Activated CD4-positive, CD25-positive, alpha-beta regulatory T cell treated with anti-CD3 and anti-CD28 coated beads, Interleukin-2, amount 50 U/mL, for 72 hours (primary cell): ENCODE measurements around the gene MYO19.
A peak's percentile ranks its signal among the peaks of the same experiment; 100 is the strongest.

ENCODE experiments used
- DNase-seq: peaks from one replicate; pipeline ENCODE4 v3.0.0; 2021

Gene MYO19

GRCh38 chr17:36498560-36499300, 35.9 kb downstream of the MYO19 start:
- no peak for DNase-seq

- peak; percentile 8 for DNase-seq
Measured at GRCh38 chr17:36498155-36498554, 36.5 kb downstream of the MYO19 start.

GRCh38 chr17:36496018-36496789, 38.5 kb downstream of the MYO19 start:
- DNase-seq: peak; percentile 6

- peak; percentile 19 for DNase-seq
Measured at GRCh38 chr17:36495076-36495578, 39.5 kb downstream of the MYO19 start.

- DNase-seq: no peak
Measured at GRCh38 chr17:36494674-36495073, 40.0 kb downstream of the MYO19 start.

- DNase-seq: no peak
Measured at GRCh38 chr17:36493956-36494355, 40.7 kb downstream of the MYO19 start.

- DNase-seq: peak; percentile 87
Measured at GRCh38 chr17:36486204-36487194, 48.2 kb downstream of the MYO19 start, which contains the start of gene ZNHIT3. Gene ZNHIT3, plus strand, starts transcription at chr17:36486681. Its CDS starts 19 bp downstream, at chr17:36486700.

GRCh38 chr17:36485805-36486203, 48.9 kb downstream of the MYO19 start:
- no peak for DNase-seq

- DNase-seq: peak; percentile 26
Measured at GRCh38 chr17:36485027-36485426, 49.6 kb downstream of the MYO19 start.

GRCh38 chr17:36484021-36484420, 50.6 kb downstream of the MYO19 start:
- peak; percentile 22 for DNase-seq

- peak; percentile 88 for DNase-seq
Measured at GRCh38 chr17:36482611-36483504, 51.8 kb downstream of the MYO19 start.

- DNase-seq: peak; percentile 24
Measured at GRCh38 chr17:36481829-36482228, 52.8 kb downstream of the MYO19 start.

- DNase-seq: no peak
Measured at GRCh38 chr17:36475346-36475970, 59.2 kb downstream of the MYO19 start.

GRCh38 chr17:36474571-36474970, 60.1 kb downstream of the MYO19 start:
- no peak for DNase-seq

GRCh38 chr17:36470499-36470898, 64.2 kb downstream of the MYO19 start:
- no peak for DNase-seq

GRCh38 chr17:36469733-36470132, 64.9 kb downstream of the MYO19 start:
- DNase-seq: no peak

GRCh38 chr17:36468903-36469635, 65.6 kb downstream of the MYO19 start:
- no peak for DNase-seq

- no peak for DNase-seq
Measured at GRCh38 chr17:36464765-36465088, 69.9 kb downstream of the MYO19 start.

- DNase-seq: peak; percentile 49
Measured at GRCh38 chr17:36463916-36464764, 70.5 kb downstream of the MYO19 start.
